Lower lobe of right lung (tissue), 2 donors: ENCODE results near the gene TOMM5. TPM values are rescaled to one million over a fixed set of nuclear protein-coding genes. Genes with fewer than 3 reads are reported as not detected.

Experiments
- ATAC-seq, 2 donors: fragments of 200-7000 bp; cut with Tn5 transposase; one replicate each; pipeline ENCODE4 v1.9.1; 2020 to 2022; ENCODE audit warnings: mild to moderate bottlenecking in 2 of 2, moderate library complexity in 2 of 2
- DNase-seq: peaks from one replicate; pipeline ENCODE4 v3.0.0-alpha.2; 2020
- H3K27ac ChIP-seq: fragments of 200-600 bp; one replicate; pipeline ENCODE4 v1.8.0; 2022
- H3K27me3 ChIP-seq: fragments of 200-600 bp; one replicate; pipeline ENCODE4 v1.8.0; 2022; ENCODE audit warnings: low read depth
- H3K36me3 ChIP-seq: fragments of 200-600 bp; one replicate; pipeline ENCODE4 v1.8.0; 2022; ENCODE audit warnings: mild to moderate bottlenecking
- H3K4me1 ChIP-seq: fragments of 200-600 bp; one replicate; pipeline ENCODE4 v1.8.0; 2022
- H3K4me3 ChIP-seq: fragments of 200-600 bp; one replicate; pipeline ENCODE4 v1.8.0; 2022; ENCODE audit warnings: mild to moderate bottlenecking
- H3K9me3 ChIP-seq: fragments of 200-600 bp; one replicate; pipeline ENCODE4 v1.8.0; 2022
- CTCF ChIP-seq: fragments of 200-600 bp; IDR thresholded peaks from one replicate; pipeline ENCODE4 v1.8.0; 2022; ENCODE audit warnings: antibody characterized with exemption, mild to moderate bottlenecking
- intact Hi-C: fragments of 100-400 bp; cut with DNase I; formaldehyde crosslinking; loops from one replicate; pipeline ENCODE4 v1.11.0; 2022
- total RNA-seq: library from RNA; stranded (reverse); fragmentation: NEBNext Ultra II Directional; extraction: Animal tissue kit (Norgen Biotek cat#: 25700); gene quantifications from one replicate; pipeline ENCODE4 v1.2.1, GENCODE V29; 2021
- donor health status: DM: no; HTN: yes; CAD: no; lungs with severe emphysema.

The TOMM5 gene
- total RNA-seq, 1 donor from 2014 or later, result 59.5 TPM

- Histone ChIP-seq H3K27me3 (no peaks in the 10 kb centered on the region), H3K27ac (no peak overlapping the region), H3K4me1 (no peaks in the 10 kb centered on the region), H3K4me3 (no peak overlapping the region), H3K9me3 (no peaks in the 10 kb centered on the region), H3K36me3 (peaks cover 14% of the 10 kb centered on the region)
- DNase-seq (no peak), ATAC-seq (no peak)
- intact Hi-C loops, result no loop called here
- no peak for TF ChIP-seq CTCF
Observed at GRCh38 chr9:37542895-37543294, 49.5 kb downstream of the TOMM5 start.

- no peaks in the 10 kb centered on the region for H3K27me3 ChIP-seq
- TF ChIP-seq CTCF, result no peak
- DNase-seq (no peak), ATAC-seq (no peak)
- H3K4me3 ChIP-seq, result no peak overlapping the region
- H3K9me3 ChIP-seq, result no peaks in the 10 kb centered on the region
- H3K4me1 ChIP-seq, result no peaks in the 10 kb centered on the region
- intact Hi-C loops, result no loop called here
- H3K36me3 ChIP-seq, result peaks cover 18% of the 10 kb centered on the region
- H3K27ac ChIP-seq, result no peak overlapping the region
Observed at GRCh38 chr9:37542488-37542887, 49.9 kb downstream of the TOMM5 start.

- Histone ChIP-seq H3K27ac (no peak overlapping the region), H3K36me3 (peaks cover 28% of the 10 kb centered on the region), H3K4me3 (no peak overlapping the region), H3K4me1 (no peaks in the 10 kb centered on the region), H3K27me3 (no peaks in the 10 kb centered on the region), H3K9me3 (no peaks in the 10 kb centered on the region)
- no peak for TF ChIP-seq CTCF
- DNase-seq (no peak), ATAC-seq (no peak)
- intact Hi-C loops, result no loop called here
Observed at GRCh38 chr9:37541465-37541864, 50.9 kb downstream of the TOMM5 start.

- intact Hi-C loops, result no loop called here
- ATAC-seq, result peak; percentile 19 to 48
- Histone ChIP-seq H3K27me3 (no peaks in the 10 kb centered on the region), H3K36me3 (peaks cover 36% of the 10 kb centered on the region), H3K4me3 (no peak overlapping the region), H3K4me1 (no peaks in the 10 kb centered on the region), H3K9me3 (no peaks in the 10 kb centered on the region), H3K27ac (no peak overlapping the region)
- TF ChIP-seq CTCF, result no peak
- no peak for DNase-seq
Observed at GRCh38 chr9:37540634-37541033, 51.8 kb downstream of the TOMM5 start.

GRCh38 chr9:37539634-37540033, 52.8 kb downstream of the TOMM5 start:
- no peak for ATAC-seq
- intact Hi-C loops, result no loop called here
- Histone ChIP-seq H3K4me3 (no peak overlapping the region), H3K4me1 (no peaks in the 10 kb centered on the region), H3K27ac (no peak overlapping the region), H3K9me3 (no peaks in the 10 kb centered on the region), H3K36me3 (peaks cover 39% of the 10 kb centered on the region), H3K27me3 (no peaks in the 10 kb centered on the region)
- DNase-seq, result no peak
- no peak for TF ChIP-seq CTCF

Other genes starting within 250 kb of the TOMM5 start
- 64.8 TPM for gene GRHPR, start 169.9 kb downstream of the TOMM5 start, total RNA-seq
- 9.2 TPM for gene ZBTB5, start 127.1 kb downstream of the TOMM5 start, total RNA-seq
- 17.3 TPM for gene POLR1E, start 106.6 kb downstream of the TOMM5 start, total RNA-seq
- 10.2 TPM for gene FBXO10, start 16.2 kb downstream of the TOMM5 start, total RNA-seq
- gene FRMPD1, start 58.4 kb upstream of the TOMM5 start, total RNA-seq, result 0.06 TPM
- 8.8 TPM for gene TRMT10B, start 161.2 kb upstream of the TOMM5 start, total RNA-seq
- gene EXOSC3, start 192.5 kb upstream of the TOMM5 start, total RNA-seq, result 34.6 TPM
- 24.1 TPM for gene DCAF10, start 208.2 kb upstream of the TOMM5 start, total RNA-seq